Measurements from ENCODE around the gene DNAH1. TPM values are rescaled to one million over a fixed set of nuclear protein-coding genes. Genes with fewer than 3 reads are reported as not detected.
A peak's percentile ranks its signal among the peaks of the same experiment; 100 is the strongest.

The DNAH1 gene
- total and polyA plus RNA-seq, 2 of the 13 experiments (the other 11 are each of a cell fraction or from before 2014, with no cell fraction given): 0.64 to 3.5 TPM

DNA sequence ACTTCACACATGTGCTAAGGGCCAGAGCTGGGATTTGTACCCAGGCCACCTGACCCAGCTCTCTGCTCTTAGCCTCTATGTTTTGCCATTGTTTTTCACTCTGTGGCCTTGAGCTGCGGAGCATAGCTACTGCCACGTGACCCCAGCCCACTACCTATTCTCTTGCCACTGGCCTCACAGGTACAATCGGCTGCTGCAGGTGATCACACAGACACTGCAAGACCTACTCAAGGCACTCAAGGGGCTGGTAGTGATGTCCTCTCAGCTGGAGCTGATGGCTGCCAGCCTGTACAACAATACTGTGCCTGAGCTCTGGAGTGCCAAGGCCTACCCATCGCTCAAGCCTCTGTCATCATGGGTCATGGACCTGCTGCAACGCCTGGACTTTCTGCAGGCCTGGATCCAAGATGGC lies 82.6 kb downstream of the DNAH1 start (continued):
- TF ChIP-seq, protein P1, sequence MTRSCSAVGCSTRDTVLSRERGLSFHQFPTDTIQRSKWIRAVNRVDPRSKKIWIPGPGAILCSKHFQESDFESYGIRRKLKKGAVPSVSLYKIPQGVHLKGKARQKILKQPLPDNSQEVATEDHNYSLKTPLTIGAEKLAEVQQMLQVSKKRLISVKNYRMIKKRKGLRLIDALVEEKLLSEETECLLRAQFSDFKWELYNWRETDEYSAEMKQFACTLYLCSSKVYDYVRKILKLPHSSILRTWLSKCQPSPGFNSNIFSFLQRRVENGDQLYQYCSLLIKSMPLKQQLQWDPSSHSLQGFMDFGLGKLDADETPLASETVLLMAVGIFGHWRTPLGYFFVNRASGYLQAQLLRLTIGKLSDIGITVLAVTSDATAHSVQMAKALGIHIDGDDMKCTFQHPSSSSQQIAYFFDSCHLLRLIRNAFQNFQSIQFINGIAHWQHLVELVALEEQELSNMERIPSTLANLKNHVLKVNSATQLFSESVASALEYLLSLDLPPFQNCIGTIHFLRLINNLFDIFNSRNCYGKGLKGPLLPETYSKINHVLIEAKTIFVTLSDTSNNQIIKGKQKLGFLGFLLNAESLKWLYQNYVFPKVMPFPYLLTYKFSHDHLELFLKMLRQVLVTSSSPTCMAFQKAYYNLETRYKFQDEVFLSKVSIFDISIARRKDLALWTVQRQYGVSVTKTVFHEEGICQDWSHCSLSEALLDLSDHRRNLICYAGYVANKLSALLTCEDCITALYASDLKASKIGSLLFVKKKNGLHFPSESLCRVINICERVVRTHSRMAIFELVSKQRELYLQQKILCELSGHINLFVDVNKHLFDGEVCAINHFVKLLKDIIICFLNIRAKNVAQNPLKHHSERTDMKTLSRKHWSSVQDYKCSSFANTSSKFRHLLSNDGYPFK (CRISPR knock-in tag; IDR thresholded peaks at IDR 0.05; ENCODE audit: borderline replicate concordance): no peak
- TF ChIP-seq, protein P2, sequence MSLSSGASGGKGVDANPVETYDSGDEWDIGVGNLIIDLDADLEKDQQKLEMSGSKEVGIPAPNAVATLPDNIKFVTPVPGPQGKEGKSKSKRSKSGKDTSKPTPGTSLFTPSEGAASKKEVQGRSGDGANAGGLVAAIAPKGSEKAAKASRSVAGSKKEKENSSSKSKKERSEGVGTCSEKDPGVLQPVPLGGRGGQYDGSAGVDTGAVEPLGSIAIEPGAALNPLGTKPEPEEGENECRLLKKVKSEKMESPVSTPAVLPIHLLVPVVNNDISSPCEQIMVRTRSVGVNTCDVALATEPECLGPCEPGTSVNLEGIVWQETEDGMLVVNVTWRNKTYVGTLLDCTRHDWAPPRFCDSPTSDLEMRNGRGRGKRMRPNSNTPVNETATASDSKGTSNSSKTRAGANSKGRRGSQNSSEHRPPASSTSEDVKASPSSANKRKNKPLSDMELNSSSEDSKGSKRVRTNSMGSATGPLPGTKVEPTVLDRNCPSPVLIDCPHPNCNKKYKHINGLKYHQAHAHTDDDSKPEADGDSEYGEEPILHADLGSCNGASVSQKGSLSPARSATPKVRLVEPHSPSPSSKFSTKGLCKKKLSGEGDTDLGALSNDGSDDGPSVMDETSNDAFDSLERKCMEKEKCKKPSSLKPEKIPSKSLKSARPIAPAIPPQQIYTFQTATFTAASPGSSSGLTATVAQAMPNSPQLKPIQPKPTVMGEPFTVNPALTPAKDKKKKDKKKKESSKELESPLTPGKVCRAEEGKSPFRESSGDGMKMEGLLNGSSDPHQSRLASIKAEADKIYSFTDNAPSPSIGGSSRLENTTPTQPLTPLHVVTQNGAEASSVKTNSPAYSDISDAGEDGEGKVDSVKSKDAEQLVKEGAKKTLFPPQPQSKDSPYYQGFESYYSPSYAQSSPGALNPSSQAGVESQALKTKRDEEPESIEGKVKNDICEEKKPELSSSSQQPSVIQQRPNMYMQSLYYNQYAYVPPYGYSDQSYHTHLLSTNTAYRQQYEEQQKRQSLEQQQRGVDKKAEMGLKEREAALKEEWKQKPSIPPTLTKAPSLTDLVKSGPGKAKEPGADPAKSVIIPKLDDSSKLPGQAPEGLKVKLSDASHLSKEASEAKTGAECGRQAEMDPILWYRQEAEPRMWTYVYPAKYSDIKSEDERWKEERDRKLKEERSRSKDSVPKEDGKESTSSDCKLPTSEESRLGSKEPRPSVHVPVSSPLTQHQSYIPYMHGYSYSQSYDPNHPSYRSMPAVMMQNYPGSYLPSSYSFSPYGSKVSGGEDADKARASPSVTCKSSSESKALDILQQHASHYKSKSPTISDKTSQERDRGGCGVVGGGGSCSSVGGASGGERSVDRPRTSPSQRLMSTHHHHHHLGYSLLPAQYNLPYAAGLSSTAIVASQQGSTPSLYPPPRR (CRISPR knock-in tag; IDR thresholded peaks at IDR 0.05; ENCODE audit: borderline replicate concordance): no peak
- TF ChIP-seq ZNF20 (CRISPR knock-in tag; IDR thresholded peaks at IDR 0.05) (no peak), HNRNPLL (IDR thresholded peaks at IDR 0.05; ENCODE audit: low read depth, low read length, poor library complexity, severe bottlenecking) (no peak), POLR2A (IDR thresholded peaks at IDR 0.05; ENCODE audit: insufficient read depth in 1 of 2, low read depth in 2 of 2, low read length in 2 of 2) (0 out of 4 replicates have a peak, but pooled peaks of 1 of the 2 experiments have one; percentile 13), HMG20B (CRISPR knock-in tag; conservative IDR thresholded peaks at IDR 0.05) (no peak), NFRKB (IDR thresholded peaks at IDR 0.05) (no peak), ZNF724P (CRISPR knock-in tag; IDR thresholded peaks at IDR 0.05; ENCODE audit: borderline replicate concordance) (no peak), ISL2 (CRISPR knock-in tag; IDR thresholded peaks at IDR 0.05) (no peak), ZNF230 (CRISPR knock-in tag; IDR thresholded peaks at IDR 0.05) (no peak)
- TF ChIP-seq, protein P3, sequence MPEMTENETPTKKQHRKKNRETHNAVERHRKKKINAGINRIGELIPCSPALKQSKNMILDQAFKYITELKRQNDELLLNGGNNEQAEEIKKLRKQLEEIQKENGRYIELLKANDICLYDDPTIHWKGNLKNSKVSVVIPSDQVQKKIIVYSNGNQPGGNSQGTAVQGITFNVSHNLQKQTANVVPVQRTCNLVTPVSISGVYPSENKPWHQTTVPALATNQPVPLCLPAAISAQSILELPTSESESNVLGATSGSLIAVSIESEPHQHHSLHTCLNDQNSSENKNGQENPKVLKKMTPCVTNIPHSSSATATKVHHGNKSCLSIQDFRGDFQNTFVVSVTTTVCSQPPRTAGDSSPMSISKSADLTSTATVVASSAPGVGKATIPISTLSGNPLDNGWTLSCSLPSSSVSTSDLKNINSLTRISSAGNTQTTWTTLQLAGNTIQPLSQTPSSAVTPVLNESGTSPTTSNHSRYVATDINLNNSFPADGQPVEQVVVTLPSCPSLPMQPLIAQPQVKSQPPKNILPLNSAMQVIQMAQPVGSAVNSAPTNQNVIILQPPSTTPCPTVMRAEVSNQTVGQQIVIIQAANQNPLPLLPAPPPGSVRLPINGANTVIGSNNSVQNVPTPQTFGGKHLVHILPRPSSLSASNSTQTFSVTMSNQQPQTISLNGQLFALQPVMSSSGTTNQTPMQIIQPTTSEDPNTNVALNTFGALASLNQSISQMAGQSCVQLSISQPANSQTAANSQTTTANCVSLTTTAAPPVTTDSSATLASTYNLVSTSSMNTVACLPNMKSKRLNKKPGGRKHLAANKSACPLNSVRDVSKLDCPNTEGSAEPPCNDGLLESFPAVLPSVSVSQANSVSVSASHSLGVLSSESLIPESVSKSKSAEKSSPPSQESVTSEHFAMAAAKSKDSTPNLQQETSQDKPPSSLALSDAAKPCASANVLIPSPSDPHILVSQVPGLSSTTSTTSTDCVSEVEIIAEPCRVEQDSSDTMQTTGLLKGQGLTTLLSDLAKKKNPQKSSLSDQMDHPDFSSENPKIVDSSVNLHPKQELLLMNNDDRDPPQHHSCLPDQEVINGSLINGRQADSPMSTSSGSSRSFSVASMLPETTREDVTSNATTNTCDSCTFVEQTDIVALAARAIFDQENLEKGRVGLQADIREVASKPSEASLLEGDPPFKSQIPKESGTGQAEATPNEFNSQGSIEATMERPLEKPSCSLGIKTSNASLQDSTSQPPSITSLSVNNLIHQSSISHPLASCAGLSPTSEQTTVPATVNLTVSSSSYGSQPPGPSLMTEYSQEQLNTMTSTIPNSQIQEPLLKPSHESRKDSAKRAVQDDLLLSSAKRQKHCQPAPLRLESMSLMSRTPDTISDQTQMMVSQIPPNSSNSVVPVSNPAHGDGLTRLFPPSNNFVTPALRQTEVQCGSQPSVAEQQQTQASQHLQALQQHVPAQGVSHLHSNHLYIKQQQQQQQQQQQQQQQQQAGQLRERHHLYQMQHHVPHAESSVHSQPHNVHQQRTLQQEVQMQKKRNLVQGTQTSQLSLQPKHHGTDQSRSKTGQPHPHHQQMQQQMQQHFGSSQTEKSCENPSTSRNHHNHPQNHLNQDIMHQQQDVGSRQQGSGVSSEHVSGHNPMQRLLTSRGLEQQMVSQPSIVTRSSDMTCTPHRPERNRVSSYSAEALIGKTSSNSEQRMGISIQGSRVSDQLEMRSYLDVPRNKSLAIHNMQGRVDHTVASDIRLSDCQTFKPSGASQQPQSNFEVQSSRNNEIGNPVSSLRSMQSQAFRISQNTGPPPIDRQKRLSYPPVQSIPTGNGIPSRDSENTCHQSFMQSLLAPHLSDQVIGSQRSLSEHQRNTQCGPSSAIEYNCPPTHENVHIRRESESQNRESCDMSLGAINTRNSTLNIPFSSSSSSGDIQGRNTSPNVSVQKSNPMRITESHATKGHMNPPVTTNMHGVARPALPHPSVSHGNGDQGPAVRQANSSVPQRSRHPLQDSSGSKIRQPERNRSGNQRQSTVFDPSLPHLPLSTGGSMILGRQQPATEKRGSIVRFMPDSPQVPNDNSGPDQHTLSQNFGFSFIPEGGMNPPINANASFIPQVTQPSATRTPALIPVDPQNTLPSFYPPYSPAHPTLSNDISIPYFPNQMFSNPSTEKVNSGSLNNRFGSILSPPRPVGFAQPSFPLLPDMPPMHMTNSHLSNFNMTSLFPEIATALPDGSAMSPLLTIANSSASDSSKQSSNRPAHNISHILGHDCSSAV (CRISPR knock-in tag; IDR thresholded peaks at IDR 0.05; ENCODE audit: borderline replicate concordance): no peak
- TF ChIP-seq, protein P4, sequence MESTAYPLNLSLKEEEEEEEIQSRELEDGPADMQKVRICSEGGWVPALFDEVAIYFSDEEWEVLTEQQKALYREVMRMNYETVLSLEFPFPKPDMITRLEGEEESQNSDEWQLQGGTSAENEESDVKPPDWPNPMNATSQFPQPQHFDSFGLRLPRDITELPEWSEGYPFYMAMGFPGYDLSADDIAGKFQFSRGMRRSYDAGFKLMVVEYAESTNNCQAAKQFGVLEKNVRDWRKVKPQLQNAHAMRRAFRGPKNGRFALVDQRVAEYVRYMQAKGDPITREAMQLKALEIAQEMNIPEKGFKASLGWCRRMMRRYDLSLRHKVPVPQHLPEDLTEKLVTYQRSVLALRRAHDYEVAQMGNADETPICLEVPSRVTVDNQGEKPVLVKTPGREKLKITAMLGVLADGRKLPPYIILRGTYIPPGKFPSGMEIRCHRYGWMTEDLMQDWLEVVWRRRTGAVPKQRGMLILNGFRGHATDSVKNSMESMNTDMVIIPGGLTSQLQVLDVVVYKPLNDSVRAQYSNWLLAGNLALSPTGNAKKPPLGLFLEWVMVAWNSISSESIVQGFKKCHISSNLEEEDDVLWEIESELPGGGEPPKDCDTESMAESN (CRISPR knock-in tag; conservative IDR thresholded peaks at IDR 0.05): no peak
